HG03135 (cell line): ENCODE results near the gene GNG4.
"Not testable (repeated sequence)": the region's sequence is repeated elsewhere in the genome, so short reads cannot be mapped to it uniquely, and the experiment has no call there.

Source experiments
- ATAC-seq: cut with Tn5 transposase; IDR thresholded peaks from one replicate; pipeline ENCODE4 v1.9.1; 2021; ENCODE audit warnings: mild to moderate bottlenecking, moderate library complexity; ENCODE audit not compliant: unreplicated experiment

GNG4 gene

DNA sequence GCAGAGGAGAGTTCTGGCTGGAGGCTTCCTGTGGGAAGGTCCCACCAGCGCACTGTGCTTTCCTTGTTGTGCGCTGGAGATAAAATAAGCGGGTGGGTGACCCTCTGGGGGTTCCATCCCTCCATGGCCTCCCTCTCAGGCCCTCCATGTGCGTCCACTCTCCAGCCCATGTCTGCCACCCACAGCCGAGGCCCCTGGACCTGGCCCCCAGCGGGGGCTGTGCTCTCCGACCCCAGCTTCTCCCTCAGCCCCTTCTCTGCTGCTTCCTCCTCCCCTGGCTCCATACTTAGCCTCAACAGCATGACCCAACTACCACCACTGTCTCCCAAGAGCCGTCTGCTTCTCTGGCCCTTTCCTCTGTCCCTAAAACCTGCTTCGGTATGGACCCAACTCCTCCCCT, 61.4 kb downstream of the GNG4 start:
- no peak for ATAC-seq

- ATAC-seq, result no peak
Measured at GRCh38 chr1:235586992-235587391, 62.6 kb downstream of the GNG4 start.

GRCh38 chr1:235586413-235586812, 63.2 kb downstream of the GNG4 start:
- no peak for ATAC-seq

DNA sequence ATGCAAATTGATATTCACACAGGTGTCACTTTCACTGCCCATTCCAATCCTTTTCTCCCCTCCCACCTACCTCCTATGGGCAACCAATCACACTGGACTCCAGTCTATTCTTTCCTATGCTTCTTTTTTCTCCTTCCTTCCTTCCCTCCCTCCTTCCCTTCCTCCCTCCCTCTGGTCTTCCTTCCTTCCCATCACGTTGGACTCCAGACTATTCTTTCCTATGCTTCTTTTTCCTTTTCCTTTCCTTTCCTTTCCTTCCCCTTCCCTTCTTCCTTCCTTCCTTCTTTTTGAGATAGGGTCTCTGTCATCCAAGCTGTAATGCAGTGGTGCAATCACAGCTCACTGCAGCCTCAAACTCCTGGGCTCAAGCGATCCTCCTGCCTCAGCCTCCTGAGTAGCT, 64.6 kb downstream of the GNG4 start:
- ATAC-seq, result no peak

DNA sequence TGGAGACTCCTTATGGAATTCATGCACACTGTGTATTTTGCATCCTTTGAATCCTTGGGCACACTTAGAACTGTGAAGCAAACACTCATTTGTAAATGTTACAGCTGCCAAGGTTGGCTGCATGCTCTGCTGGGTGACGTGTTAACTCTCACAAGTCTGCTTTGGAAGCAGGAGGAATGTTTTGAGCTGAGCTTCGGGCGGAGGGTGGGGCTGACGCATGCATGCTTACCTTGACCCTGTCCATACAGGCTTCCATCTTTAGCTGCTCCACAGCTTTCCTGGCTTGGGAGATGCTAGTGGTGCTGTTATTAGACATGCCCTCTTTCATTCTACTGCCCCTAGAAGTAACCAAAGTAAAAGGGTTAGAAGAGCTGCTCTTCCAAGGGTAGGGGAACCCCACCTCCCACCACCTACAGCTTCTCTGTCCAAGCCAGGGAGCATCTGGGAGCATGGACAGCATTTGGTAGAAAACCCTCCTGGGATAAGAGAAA, 66.0 kb downstream of the GNG4 start:
- no peak for ATAC-seq

DNA sequence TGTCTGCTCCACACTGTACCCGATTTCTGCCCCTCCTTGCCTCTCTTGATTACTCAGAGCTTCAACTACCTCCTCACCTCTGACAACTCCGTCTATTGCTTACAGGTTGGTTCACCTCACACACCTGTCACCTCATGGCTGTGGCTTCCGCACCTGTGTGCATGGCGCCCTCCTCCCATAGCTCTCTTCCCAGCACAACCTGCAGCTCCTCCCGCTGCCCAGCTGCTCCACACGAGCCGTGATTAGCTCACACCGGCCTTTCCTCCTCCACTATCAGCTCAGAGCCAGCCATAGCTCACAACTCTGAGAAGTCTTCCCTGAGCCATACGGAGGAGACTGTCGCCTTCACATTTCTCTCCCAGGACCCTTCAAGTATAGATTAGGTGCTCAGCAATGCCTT, 67.5 kb downstream of the GNG4 start:
- ATAC-seq, result no peak

DNA sequence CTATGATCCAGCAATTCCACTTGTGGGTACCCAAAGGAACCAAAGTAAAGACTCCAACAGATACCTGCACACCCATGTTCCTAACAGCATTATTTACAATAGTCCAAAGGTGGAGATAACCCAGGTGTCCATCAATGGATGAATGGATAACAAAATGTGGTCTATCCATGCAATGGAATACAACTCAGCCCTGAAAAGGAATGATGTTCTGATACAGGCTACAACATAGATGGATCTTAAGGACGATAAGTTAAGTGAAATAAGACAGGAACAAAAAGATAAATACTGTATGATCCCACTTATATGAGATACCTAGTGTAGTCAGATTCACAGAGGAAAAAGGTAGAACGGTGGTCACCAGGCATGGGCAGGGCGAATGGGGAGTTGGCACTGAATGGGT, 69.7 kb downstream of the GNG4 start:
- no peak for ATAC-seq

DNA sequence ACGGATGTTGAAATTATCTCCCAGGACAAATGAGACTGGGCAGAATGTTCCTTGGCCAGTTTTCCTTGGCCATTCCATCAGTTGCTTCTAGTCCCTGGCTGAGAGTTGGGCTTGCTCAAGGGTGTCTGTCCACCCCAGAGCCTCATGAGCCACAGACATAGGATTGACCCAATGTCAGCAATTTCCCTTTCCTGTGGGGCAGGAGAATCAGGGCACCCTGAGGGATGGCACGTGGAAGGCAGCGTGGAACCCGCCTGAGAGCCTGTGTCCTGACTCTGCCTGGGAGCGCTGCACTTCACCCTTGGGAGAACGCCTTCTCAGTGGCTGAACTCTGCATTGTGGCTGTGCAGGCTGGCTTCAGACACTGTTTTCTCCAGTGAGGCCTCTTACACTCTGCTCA, 74.0 kb downstream of the GNG4 start:
- ATAC-seq, result no peak

DNA sequence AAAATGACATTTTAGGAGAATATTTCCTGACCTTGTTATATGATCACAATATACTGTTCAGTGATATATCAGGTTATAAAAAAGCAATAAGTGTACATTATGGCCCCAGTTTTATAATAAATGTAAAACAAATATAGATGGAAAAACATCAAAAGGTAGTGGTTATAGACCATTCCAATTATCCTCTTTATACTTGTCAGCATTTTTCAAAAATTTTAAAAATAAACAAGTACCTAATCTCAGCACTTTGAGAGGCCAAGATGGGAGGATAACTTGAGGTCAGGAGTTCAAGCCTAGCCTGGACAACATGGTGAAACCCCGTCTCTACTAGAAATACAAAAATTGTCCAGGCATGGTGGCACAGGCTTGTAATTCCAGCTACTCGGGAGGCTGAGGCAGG, 75.7 kb downstream of the GNG4 start:
- ATAC-seq, result no peak

DNA sequence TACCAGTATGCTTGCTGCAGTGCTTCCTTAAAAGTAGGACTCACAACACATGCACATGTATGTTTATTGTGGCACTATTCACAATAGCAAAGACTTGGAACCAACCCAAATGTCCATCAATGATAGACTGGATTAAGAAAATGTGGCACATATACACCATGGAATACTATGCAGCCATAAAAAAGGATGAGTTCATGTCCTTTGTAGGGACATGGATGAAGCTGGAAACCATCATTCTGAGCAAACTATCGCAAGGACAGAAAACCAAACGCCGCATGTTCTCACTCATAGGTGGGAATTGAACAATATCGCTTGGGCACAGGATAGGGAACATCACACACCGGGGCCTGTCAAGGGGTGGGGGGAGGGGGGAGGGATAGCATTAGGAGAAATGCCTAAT, 76.6 kb downstream of the GNG4 start:
- not testable (repeated sequence) for ATAC-seq

DNA sequence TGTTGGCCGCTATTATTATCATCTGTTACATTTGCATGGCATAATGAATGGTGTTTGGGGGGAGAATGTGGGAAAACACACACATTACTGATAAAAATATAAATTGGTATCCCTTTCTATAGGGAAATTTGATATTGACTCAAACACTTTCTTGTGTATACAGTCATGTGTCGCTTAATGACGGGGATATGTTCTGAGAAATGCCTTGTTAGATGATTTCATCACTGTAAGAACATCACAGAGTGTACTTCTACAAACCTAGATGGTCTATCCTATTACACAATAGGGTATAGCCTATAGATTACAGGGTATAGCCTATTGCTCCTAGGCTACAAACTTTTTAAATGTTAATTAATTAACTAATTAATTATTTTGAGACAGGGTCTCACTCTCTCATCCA, 78.1 kb downstream of the GNG4 start:
- ATAC-seq, result no peak

DNA sequence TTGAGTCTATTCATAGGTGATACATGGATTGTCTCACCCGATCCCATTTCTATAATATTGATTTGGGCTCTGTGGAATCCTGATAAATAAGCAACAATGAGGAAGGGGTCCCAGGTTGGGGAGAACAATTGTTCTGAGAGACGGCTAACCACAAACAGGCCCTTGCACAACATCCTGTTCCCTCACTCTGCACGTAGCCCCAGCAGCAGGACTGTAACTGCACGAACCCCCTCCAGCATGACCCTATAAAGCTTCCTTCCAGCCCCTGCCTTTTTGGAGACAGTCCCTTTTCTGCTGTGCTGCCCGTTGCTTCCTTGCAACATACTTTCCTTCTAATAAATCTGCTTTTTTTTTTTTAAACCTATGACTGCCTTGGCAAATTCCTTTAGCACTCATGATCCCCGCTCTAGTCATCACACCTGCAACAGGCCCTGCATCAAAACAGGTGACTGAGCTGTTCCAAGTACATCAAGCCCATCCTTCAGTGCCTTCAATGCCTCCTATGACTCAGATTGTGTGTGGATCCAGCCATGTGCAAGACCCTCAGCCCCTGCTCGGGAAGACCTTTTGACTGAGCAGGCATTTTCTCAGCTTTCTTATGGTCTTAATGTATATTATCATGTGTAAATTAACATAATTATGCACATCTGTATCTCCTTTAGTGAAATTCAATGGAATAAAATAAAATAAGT, 81.6 kb downstream of the GNG4 start:
- ATAC-seq, result no peak

GRCh38 chr1:235566084-235566483, 83.5 kb downstream of the GNG4 start:
- ATAC-seq, result no peak

DNA sequence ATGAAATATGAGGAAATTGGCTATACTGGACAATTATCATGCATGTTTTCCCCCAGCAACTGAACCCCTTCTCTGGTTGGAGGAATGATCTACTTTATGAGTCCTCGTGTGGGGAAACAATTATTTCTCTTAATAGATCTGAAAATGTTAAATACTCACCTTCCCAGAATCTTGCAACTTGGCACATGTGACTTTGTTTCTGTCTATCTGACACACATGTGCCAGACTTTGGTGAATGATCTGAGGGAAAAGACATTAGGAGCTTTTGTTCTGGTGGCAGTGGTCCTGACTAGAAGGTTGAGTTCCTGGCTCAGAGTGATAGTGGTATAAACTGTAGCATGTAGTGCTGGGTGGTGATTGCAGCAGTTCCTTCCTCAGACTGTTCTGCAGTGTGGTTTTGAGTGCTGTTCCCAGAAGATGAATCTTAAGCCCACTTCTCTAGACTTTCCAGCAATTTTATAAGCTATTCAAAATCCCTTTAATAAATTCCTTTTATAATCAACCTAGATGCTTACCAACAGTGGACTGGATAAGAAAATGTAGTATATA, 86.0 kb downstream of the GNG4 start:
- ATAC-seq, result no peak

DNA sequence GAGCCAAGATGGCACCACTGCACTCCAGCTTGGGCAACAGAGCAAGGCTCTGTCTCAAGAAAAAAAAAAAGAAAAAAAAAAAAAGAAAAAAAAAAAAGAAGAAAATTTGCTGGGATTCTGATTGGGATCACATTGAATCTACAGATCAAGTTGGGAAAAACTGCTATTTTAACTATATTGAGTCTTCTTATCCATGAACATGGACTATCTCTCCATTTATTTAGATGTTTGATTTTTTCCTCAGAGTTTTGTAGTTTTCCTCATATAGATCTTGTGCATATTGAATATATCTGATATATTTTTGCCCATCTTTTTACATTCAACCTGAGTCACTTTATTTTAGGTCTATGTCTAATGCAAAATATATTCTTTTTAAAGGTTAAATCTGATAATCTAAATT, 87.0 kb downstream of the GNG4 start:
- ATAC-seq, result no peak

DNA sequence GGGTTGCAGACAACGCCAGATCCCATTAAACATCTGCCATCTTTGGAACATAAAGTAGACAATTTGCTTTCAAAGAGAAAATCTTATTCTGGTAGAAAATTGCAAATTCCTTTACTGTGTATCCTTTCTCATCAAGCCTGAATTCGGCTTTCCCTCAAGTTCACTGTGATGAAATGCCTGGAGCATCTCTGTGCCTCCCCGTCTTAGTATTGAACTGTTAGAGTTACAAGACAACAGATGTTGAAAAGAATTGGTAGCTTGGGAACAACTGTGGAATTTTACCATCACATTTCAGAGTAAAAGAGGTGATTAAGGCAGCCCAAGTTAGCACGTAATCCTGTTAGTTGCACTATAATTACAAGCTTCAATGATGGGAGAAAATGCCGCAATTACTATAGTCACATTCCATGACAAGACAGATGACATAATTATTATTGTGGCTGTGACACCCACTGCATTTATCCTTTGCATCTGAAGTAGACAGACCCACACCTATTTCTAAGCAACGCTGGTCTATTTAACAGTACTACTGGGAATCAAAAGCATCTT, 90.9 kb downstream of the GNG4 start:
- no peak for ATAC-seq

DNA sequence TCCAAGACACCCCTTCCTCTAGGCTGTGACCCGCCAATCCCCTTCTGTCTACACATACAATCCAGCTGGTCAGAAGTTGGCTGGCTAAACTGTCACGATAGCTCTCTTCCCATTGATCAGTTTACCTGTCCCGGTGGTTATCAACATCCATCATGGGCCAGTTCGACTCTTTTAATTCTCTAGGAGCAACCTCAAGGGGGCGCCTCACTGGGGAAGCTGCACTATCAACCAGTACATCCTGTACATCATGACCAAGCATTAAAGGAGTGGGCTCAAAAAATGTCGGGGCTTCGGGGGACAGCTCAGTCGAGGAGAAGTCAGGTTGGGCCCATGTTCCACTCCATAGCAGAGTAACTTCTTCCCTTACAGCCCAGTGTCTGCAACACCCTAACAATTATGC, 92.1 kb downstream of the GNG4 start:
- ATAC-seq, result no peak

DNA sequence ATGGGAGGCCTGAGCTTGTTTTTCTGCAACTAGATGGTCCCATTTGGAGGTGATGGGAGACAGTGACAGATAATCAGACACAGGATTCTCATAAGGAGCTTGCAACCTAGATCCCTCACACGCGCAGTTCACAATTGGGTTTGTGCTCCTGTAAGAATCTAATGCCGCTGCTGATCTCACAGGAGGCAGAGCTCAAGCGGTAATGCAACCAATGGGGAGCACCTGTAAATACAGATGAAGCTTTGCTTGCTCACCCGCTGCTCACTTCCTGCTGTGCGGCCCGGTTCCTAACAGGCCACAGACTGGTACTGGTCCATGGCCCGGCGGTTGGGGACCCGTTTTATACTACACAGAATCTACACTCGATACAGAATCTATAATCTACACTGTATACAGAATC, 92.8 kb downstream of the GNG4 start:
- no peak for ATAC-seq

GRCh38 chr1:235553112-235553551, 96.5 kb downstream of the GNG4 start:
- ATAC-seq, result no peak

DNA sequence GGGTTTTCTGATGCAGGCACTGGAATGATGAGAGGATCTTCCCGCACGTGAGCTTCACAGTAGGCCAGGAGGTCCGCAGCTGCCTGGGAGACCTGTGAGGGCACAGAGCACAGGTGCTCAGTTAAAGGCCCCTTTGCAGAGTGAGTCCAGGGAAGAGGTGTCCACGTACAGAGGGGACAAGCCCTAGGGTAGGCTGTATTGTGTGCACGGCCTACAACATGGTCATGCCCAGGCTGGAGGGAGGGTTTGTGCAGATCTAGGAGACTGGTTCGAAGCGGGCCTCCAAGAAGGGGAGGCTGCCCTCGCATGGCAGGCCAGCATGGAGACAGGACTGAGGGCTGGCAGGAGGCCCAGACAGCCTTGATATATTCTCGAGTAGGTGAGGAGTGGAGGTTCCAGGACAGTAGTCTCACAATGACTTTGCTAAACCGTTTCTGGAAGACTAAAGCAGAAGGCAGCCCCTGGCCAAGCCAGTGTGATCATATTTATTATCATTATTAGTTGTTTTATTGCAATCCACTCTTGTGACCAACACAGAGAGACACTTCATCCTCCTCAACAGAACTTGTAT, 97.4 kb downstream of the GNG4 start:
- ATAC-seq, result no peak

GRCh38 chr1:235549351-235550139, 100.0 kb downstream of the GNG4 start:
- ATAC-seq, result no peak
